ENCODE measurements around the gene CD244.

DNA sequence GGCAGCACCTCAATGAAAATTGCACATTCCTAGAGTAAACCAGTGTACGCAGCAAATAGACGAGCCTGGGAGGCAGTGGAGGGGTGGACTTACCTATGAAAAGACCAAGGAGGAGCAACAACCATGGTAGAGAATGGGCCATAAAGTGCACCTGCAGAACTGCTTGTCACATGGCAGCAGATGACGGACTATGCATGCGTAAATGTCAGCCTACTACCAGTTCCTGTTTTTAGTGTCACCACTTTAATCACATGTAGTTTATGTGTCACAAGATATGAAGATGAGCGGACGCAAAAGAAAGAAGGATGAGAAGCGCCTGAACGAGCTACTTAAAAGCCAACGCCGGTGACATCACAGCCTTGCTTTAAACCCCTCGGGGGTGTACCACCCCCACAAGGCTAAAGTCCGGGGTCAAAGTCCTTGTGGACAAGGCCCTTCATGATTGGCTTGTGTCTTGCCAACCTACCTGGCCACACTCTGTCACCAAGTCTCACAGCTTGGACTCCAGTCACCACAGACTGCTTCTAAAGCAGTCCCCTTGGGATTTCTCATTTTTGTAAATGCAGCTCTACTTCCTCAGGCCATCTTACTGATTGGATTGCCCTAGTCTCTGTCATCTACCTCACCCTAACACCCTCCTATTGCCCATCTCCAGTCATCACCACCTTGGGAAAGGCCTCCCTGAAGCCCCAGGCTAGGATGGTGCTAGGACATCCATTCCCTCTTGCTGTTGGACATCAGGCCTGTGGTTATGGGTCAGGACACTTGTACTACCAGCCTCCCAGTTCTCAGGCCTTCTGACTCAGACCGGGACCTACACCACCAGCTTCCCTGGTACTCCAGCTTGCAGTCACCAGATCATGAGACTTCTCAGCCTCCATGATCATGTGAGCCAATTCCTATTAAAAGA is 72.7 kb downstream of the CD244 start:
- TF ChIP-seq, protein P1, sequence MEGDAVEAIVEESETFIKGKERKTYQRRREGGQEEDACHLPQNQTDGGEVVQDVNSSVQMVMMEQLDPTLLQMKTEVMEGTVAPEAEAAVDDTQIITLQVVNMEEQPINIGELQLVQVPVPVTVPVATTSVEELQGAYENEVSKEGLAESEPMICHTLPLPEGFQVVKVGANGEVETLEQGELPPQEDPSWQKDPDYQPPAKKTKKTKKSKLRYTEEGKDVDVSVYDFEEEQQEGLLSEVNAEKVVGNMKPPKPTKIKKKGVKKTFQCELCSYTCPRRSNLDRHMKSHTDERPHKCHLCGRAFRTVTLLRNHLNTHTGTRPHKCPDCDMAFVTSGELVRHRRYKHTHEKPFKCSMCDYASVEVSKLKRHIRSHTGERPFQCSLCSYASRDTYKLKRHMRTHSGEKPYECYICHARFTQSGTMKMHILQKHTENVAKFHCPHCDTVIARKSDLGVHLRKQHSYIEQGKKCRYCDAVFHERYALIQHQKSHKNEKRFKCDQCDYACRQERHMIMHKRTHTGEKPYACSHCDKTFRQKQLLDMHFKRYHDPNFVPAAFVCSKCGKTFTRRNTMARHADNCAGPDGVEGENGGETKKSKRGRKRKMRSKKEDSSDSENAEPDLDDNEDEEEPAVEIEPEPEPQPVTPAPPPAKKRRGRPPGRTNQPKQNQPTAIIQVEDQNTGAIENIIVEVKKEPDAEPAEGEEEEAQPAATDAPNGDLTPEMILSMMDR (IDR thresholded peaks at IDR 0.05), result no peak
- no peak for TF ChIP-seq NR3C1 (IDR thresholded peaks at IDR 0.05)
- no peak for TF ChIP-seq RAD21 (conservative IDR thresholded peaks at IDR 0.05 in 1 of 2, IDR thresholded peaks at IDR 0.05 in 1 of 2)
- no peak for TF ChIP-seq EP300 (IDR thresholded peaks at IDR 0.05)
- TF ChIP-seq CHD2 (IDR thresholded peaks at IDR 0.05; ENCODE audit: low read length, partially characterized antibody), result no peak
- TF ChIP-seq NFE2L2 (conservative IDR thresholded peaks at IDR 0.05; ENCODE audit: low read length), result no peak
